ENCODE data around the gene GBE1. TPM values are rescaled to one million over a fixed set of nuclear protein-coding genes. Genes with fewer than 3 reads are reported as not detected.

Gene GBE1
- total RNA-seq, 1 donor from 2014 or later: 34.4 TPM

DNA sequence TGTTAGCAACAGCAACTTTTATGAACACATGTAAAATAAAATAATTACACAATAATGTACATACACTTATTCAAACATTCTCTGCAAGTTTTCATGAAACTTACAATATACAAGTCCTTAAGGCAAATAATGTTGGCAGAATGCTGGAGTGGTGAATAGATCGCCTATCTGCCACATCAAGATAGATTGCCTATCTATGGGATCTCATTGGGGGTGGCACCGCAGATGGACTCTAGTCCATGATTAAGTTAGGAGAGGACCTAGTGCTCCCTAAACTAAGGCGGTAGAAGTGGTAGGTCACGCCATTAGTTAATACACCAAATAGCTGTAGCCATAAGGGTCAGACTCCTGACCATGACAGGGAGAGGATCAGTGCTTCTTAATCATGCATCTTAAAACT lies 315.7 kb downstream of the GBE1 start:
- no peak overlapping the region for H3K4me3 Mint-ChIP-seq
- Histone ChIP-seq H3K4me1 (peaks cover 6% of the 10 kb centered on the region), H3K36me3 (no peaks in the 10 kb centered on the region), H3K9ac (no peak overlapping the region), H3F3A (ENCODE audit: low read depth) (no peaks in the 10 kb centered on the region), H3K4me2 (no peak overlapping the region), H3K4me3 (no peak overlapping the region), H4K20me1 (ENCODE audit: low read depth) (no peaks in the 10 kb centered on the region), H3K27me3 (no peaks in the 10 kb centered on the region), H2AFZ (replicated peaks) (no peak overlapping the region), H3K27ac (no peak overlapping the region), H3K79me2 (ENCODE audit: low read depth) (no peaks in the 10 kb centered on the region), H3K9me3 (ENCODE audit: low read depth) (no peaks in the 10 kb centered on the region)
- no peaks in the 10 kb centered on the region for H3K4me1 Mint-ChIP-seq
- H3K36me3 Mint-ChIP-seq: no peaks in the 10 kb centered on the region
- DNase-seq (ENCODE audit: low spot score): no peak
- H3K27me3 Mint-ChIP-seq (ENCODE audit: insufficient read depth, low read depth): peaks cover 3% of the 10 kb centered on the region
- H3K27ac Mint-ChIP-seq: no peak overlapping the region
- TF ChIP-seq EZH2phosphoT487 (IDR thresholded peaks at IDR 0.05): no peak
- TF ChIP-seq EZH2 (IDR thresholded peaks at IDR 0.05): no peak
- TF ChIP-seq, protein P1, sequence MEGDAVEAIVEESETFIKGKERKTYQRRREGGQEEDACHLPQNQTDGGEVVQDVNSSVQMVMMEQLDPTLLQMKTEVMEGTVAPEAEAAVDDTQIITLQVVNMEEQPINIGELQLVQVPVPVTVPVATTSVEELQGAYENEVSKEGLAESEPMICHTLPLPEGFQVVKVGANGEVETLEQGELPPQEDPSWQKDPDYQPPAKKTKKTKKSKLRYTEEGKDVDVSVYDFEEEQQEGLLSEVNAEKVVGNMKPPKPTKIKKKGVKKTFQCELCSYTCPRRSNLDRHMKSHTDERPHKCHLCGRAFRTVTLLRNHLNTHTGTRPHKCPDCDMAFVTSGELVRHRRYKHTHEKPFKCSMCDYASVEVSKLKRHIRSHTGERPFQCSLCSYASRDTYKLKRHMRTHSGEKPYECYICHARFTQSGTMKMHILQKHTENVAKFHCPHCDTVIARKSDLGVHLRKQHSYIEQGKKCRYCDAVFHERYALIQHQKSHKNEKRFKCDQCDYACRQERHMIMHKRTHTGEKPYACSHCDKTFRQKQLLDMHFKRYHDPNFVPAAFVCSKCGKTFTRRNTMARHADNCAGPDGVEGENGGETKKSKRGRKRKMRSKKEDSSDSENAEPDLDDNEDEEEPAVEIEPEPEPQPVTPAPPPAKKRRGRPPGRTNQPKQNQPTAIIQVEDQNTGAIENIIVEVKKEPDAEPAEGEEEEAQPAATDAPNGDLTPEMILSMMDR (IDR thresholded peaks at IDR 0.05): no peak
- no peaks in the 10 kb centered on the region for H3K9me3 Mint-ChIP-seq

DNA sequence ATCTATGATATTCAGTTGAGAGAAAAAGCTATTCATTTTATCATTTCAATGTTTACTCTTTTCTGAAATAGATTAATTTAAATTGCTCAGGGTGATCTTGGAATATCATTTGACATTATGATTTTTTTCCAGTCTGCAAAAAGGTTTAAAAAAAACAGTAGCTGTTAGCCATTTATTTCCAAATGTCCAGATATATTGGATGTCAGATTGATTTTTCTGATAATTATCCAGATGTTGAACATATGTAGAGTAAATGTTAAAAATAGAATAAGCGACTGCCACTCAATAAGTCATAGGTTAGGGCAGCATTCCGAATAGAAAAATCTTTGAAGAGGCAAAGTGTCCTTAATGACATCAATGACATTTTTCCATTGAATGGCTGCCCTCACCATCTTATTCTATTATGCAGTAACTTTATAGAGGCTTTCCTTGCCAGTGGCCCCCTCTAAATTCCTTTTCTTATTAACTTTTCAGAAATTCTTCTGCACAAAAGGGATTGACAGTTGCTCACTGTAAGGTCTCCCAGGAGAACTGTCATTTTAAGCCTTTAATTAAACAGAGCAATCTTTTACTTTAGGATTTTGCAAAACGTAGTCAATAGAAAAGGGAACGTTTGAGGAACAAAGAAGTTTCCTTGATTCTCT lies 316.5 kb downstream of the GBE1 start:
- Histone ChIP-seq H3K27me3 (no peaks in the 10 kb centered on the region), H3K79me2 (ENCODE audit: low read depth) (no peaks in the 10 kb centered on the region), H3K4me2 (no peak overlapping the region), H3F3A (ENCODE audit: low read depth) (no peaks in the 10 kb centered on the region), H3K36me3 (no peaks in the 10 kb centered on the region), H3K9ac (no peak overlapping the region), H3K27ac (no peak overlapping the region), H3K4me1 (peaks cover 6% of the 10 kb centered on the region), H4K20me1 (ENCODE audit: low read depth) (no peaks in the 10 kb centered on the region), H3K4me3 (no peak overlapping the region), H3K9me3 (ENCODE audit: low read depth) (no peaks in the 10 kb centered on the region), H2AFZ (replicated peaks) (no peak overlapping the region)
- no peaks in the 10 kb centered on the region for H3K4me1 Mint-ChIP-seq
- no peak for DNase-seq (ENCODE audit: low spot score)
- H3K36me3 Mint-ChIP-seq: no peaks in the 10 kb centered on the region
- H3K27me3 Mint-ChIP-seq (ENCODE audit: insufficient read depth, low read depth): peaks cover 3% of the 10 kb centered on the region
- no peak overlapping the region for H3K27ac Mint-ChIP-seq
- no peak for TF ChIP-seq EZH2phosphoT487 (IDR thresholded peaks at IDR 0.05)
- H3K9me3 Mint-ChIP-seq: no peaks in the 10 kb centered on the region
- no peak overlapping the region for H3K4me3 Mint-ChIP-seq

DNA sequence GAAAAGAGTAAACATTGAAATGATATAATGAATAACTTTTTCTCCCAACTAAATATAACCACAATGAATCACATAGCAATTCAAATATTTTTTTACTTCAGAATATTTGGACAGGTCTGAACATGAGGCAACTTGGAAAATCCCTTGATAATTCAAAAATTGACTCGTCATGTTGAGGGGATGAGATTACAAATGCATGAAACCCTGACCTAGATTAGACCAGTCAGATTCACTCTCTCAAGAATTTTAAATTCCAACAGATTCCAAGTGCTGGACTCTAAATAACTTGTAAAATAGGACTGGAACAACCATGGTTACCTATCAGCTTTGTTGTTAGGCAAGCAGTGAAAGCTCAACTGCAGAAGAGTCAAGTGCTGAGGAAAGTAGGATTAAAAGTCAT lies 317.5 kb downstream of the GBE1 start:
- peak overlapping the region; percentile 60 for H2AFZ ChIP-seq (replicated peaks)
- no peak overlapping the region for H3K27ac ChIP-seq
- no peaks in the 10 kb centered on the region for H3K36me3 Mint-ChIP-seq
- no peaks in the 10 kb centered on the region for H3K27me3 ChIP-seq
- H4K20me1 ChIP-seq (ENCODE audit: low read depth): no peaks in the 10 kb centered on the region
- no peak overlapping the region for H3K4me3 ChIP-seq
- H3K27ac Mint-ChIP-seq: no peak overlapping the region
- H3K4me1 ChIP-seq: peaks cover 6% of the 10 kb centered on the region
- H3K79me2 ChIP-seq (ENCODE audit: low read depth): no peaks in the 10 kb centered on the region
- H3K36me3 ChIP-seq: no peaks in the 10 kb centered on the region
- H3K27me3 Mint-ChIP-seq (ENCODE audit: insufficient read depth, low read depth): peaks cover 3% of the 10 kb centered on the region
- no peak for TF ChIP-seq EZH2phosphoT487 (IDR thresholded peaks at IDR 0.05)
- TF ChIP-seq, protein P1 (IDR thresholded peaks at IDR 0.05): no peak
- no peak for TF ChIP-seq EZH2 (IDR thresholded peaks at IDR 0.05)
- H3F3A ChIP-seq (ENCODE audit: low read depth): no peaks in the 10 kb centered on the region
- H3K4me1 Mint-ChIP-seq: no peaks in the 10 kb centered on the region
- no peaks in the 10 kb centered on the region for H3K9me3 ChIP-seq (ENCODE audit: low read depth)
- no peak overlapping the region for H3K4me2 ChIP-seq
- H3K4me3 Mint-ChIP-seq: no peak overlapping the region
- H3K9me3 Mint-ChIP-seq: no peaks in the 10 kb centered on the region
- no peak for DNase-seq (ENCODE audit: low spot score)
- H3K9ac ChIP-seq: no peak overlapping the region

DNA sequence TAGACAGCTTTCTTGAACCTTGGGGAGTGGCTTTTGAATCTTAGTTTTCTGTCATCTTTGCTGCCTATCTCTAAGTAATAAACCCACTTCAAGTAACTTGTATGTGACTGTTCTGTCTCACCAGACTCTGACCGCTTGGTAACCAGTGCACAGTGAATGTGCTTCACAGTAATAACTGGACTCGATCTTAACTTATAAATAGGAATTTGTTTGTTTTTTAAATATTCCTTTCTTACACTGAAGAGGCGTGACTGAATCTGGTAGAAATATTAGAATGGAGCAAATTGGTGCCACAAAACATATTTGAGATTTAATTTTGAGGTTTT lies 318.0 kb downstream of the GBE1 start:
- Histone ChIP-seq H4K20me1 (ENCODE audit: low read depth) (no peaks in the 10 kb centered on the region), H3K27me3 (no peaks in the 10 kb centered on the region), H2AFZ (replicated peaks) (no peak overlapping the region), H3K4me3 (no peak overlapping the region), H3K36me3 (no peaks in the 10 kb centered on the region), H3K4me2 (no peak overlapping the region), H3F3A (ENCODE audit: low read depth) (no peaks in the 10 kb centered on the region), H3K9ac (no peak overlapping the region), H3K9me3 (ENCODE audit: low read depth) (no peaks in the 10 kb centered on the region), H3K79me2 (ENCODE audit: low read depth) (no peaks in the 10 kb centered on the region), H3K27ac (no peak overlapping the region), H3K4me1 (peaks cover 6% of the 10 kb centered on the region)
- Mint-ChIP-seq H3K27me3 (ENCODE audit: insufficient read depth, low read depth) (peaks cover 3% of the 10 kb centered on the region), H3K9me3 (no peaks in the 10 kb centered on the region), H3K27ac (no peak overlapping the region), H3K4me1 (no peaks in the 10 kb centered on the region), H3K4me3 (no peak overlapping the region), H3K36me3 (no peaks in the 10 kb centered on the region)
- TF ChIP-seq EZH2 (IDR thresholded peaks at IDR 0.05) (no peak), EZH2phosphoT487 (IDR thresholded peaks at IDR 0.05) (no peak)
- TF ChIP-seq, protein P1 (IDR thresholded peaks at IDR 0.05): no peak
- DNase-seq (ENCODE audit: low spot score): no peak

Measured in neural progenitor cell (in vitro differentiated cells).